ENCODE data around the gene ZNF41. TPM values are rescaled to one million over a fixed set of nuclear protein-coding genes. Genes with fewer than 3 reads are reported as not detected.

The ZNF41 gene
- total RNA-seq, 1 donor from 2014 or later: 12.8 TPM

GRCh38 chrX:47430925-47431324, 52.1 kb downstream of the ZNF41 start:
- ATAC-seq: no peak
- intact Hi-C loops (cut with micrococcal nuclease): no loop called here
- no peak for DNase-seq

- no peak for ATAC-seq
- intact Hi-C loops (cut with micrococcal nuclease): no loop called here
- DNase-seq: no peak
These were observed 60.6 kb downstream of the ZNF41 start for GRCh38 chrX:47422444-47422843.

GRCh38 chrX:47420962-47421361, 62.1 kb downstream of the ZNF41 start:
- DNase-seq (no peak), ATAC-seq (no peak)
- intact Hi-C loops (cut with micrococcal nuclease): no loop called here

- no peak for DNase-seq
- intact Hi-C loops (cut with micrococcal nuclease): no loop called here
- ATAC-seq: no peak
These were observed 62.8 kb downstream of the ZNF41 start for GRCh38 chrX:47420265-47420664.

GRCh38 chrX:47413179-47413594, 69.8 kb downstream of the ZNF41 start:
- ATAC-seq (no peak), DNase-seq (no peak)
- intact Hi-C loops (cut with micrococcal nuclease): no loop called here

Other genes with a start within 250 kb of the ZNF41 start
- gene ZNF157, start 112.6 kb downstream of the ZNF41 start, total RNA-seq: not detected
- gene ARAF, start 78.0 kb upstream of the ZNF41 start, total RNA-seq: 78.3 TPM
- gene TIMP1, start 99.2 kb upstream of the ZNF41 start, total RNA-seq: 114 TPM
- 9.4 TPM for gene SYN1, start 136.6 kb upstream of the ZNF41 start, total RNA-seq
- gene CFP, start 146.7 kb upstream of the ZNF41 start, total RNA-seq: 2.1 TPM
- 24.5 TPM for gene ELK1, start 167.3 kb upstream of the ZNF41 start, total RNA-seq
- gene UXT, start 176.0 kb upstream of the ZNF41 start, total RNA-seq: 86.5 TPM

All from left ventricle myocardium superior (tissue), 1 donor.